NCI-H446 treated with DMSO at 0.1 percent for 48 hours (cell line): Measurements from ENCODE around the gene CREBBP.

Source experiments
- DNase-seq: peaks from one replicate; lab custom pipeline; 2025; lab: John Stamatoyannopoulos, UW

Gene CREBBP

DNA sequence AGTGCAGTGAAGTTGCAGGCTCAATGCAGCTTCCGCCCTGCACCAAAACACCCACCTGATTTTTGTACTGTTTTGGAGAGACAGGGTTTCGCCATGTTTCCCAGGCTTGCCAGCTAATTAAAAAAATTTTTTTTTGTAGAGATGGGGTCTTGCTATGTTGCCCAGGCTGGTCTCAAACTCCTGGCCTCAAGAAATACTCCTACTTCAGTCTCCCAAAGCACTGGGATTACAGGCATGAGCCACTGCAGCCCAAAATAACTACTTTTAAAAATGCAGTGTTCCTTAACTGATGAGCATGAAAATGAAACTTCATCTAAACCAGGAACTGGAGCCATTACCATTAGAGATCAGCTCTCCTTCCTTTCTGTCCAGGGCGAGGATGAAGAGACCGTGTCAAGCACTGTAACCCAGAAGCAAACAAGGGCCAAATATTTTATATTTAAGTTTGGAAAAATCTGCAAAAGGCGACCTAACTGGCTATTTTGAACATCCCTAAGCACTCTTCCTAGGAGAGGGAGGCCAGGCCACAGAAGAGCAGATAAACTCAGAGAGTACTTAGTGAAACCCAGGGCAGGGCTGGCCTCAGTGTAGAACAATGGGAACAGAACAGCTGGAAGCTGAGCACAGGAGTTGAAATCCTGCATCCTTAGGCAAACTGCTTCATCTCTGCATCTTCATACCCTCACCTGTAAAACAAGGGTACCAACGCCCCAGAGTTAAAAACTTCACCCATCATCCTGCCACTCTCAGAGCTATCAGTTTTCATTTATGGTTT, 24.0 kb downstream of the CREBBP start:
- no peak for DNase-seq

DNA sequence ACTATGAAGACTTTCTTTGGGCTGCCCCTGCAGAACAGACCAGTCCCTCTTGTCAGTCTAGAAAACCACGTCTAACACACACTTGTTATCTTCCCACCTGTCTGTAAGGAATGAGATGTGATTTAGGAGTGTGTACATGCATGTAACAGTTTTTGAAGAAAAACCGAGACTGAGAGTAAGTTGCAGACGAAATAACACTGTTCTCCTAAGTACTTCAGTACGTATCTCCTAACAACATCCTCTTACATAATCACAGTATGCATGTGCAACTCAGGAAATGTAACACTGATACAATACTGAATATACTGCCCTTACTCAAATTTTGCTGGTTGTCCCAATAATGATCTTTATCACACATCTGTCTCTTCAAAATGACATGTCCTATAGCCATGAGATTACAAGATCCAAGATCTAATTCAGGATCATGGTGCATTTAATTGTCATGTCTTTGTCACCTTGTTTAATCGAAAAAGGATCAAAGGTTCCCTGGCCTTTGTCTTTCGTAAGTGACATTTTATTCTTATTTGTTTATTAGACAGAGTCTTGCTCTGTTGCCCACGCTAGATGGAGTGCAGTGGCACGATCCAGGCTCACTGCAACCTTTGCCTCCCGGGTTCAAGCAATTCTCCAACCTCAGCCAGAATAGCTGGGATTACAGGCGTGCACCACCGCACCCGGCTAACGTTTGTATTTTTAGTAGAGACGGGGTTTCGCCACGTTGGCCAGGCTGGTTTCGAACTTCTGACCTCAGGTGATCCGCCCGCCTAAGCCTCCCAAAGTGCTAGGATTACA, 25.6 kb downstream of the CREBBP start:
- no peak for DNase-seq

- DNase-seq: no peak
Measured at GRCh38 chr16:3850544-3850899, 30.0 kb downstream of the CREBBP start.

GRCh38 chr16:3849751-3850543, 30.6 kb downstream of the CREBBP start:
- no peak for DNase-seq

DNA sequence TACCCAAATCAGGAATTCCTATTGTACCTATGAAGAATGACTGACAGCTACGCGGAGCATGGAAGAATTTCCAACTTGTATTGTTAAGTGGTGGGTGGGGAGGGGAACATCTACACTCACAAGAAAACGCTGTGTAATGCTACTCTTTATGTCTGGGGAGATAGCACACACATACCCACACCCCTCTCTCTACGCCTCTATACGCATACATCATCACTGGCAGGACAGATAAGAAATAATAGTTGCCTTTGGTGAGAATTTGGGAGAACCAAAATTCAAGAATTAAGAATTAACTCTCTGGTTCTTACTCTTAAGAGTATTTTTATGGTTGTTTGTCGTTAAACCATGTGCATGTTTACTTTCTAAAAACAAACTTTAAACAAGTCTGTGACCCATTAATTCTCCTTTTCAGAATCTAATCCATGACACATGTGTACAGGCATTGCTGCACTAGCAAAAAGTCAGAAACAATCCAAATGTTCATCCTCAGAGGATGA, 33.9 kb downstream of the CREBBP start:
- no peak for DNase-seq

DNA sequence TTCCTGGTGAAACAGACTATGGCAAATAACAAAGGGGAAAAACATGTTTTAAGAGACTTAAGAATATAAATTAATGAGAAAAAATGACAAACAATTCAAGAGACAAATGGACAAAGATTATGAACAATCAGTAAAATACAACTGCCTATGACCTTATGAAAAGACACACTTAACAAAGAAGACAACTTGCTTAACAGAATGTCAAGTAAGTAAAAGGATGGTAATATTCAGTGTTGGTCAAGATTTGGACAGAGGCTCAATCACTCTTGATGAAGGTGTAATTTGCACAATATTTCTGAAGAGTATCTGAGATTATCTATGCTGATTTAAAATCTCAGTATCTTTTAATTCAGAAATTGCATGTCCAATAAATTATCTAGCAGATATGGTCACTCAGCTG, 34.4 kb downstream of the CREBBP start:
- no peak for DNase-seq

- DNase-seq: no peak
Measured at GRCh38 chr16:3842994-3843393, 37.5 kb downstream of the CREBBP start.

DNA sequence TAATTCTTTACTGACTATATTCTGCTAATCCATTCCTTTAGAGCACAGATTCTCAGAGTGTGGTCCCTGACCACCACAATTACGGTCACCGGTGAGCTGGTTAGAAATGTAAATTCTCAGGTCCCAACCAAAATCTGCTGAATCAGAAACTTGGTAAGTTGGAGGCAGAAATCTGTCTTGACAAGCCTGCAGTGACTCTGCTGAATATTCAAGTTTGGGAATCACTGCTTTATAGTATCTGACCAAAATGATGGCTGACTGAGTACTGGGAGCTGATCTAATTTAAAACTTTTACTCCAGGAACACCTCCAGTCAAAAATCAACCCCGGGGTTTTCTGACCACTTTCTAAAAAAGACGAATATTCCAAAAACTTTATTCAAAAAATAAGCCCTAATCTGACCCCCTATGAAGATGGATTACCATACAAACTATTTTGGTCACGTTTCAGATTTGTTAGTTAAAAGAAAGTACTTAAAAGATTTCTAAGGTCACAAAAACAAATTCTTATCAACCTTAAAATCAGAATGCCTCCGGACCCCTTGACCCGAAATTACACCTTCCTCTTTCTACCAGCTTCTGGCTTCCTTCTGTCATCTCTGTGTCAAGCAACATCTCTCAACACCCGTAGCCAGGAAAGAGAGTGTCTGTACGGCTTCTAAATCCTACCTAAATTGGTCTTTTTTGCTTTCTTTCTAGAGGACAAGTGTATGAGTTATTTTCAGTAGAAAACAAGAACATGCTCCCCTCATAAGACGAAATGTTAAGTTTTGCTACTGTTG, 38.6 kb downstream of the CREBBP start:
- DNase-seq: no peak

GRCh38 chr16:3839402-3840184, 40.9 kb downstream of the CREBBP start:
- DNase-seq: no peak

DNA sequence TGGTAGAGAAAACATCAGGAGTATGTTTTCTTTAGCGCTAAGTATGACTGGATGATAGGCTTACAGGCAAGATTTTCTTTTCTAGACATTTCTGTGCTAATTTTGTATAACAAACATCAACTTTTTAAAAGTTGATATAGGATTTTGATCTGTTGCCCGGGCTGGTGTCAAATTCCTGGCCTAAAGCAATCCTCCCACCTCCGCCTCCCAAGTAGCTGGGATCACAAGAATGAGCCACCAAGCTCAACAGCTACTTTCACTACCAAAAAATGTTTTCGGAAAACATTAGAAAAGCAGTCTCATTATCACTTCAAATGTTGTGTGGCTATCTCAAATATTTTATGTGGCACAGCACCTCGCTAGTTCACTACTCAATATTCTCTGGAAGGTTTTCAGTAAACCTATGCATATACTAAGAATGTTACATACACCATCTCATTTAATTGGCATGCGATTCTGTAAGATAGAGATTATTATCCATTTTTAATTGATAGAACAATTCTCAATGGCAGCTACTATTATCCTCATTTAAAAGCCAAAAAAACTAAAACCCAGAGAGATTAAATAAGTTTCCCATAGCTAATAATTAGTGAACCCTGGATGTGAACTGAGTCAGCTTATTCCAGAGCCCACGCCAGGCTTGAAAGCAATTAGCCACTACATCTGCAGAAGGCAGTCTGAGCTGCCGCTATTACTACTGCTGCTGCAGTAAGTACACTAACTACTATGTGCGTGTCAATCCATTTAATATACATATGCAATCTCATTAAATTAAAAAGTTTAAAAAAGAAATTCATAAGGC, 41.7 kb downstream of the CREBBP start:
- no peak for DNase-seq

GRCh38 chr16:3837851-3838586, 42.5 kb downstream of the CREBBP start:
- no peak for DNase-seq

GRCh38 chr16:3836641-3837040, 43.9 kb downstream of the CREBBP start:
- DNase-seq: no peak

GRCh38 chr16:3835089-3835602, 45.4 kb downstream of the CREBBP start:
- DNase-seq: no peak

- no peak for DNase-seq
Measured at GRCh38 chr16:3832668-3833067, 47.8 kb downstream of the CREBBP start.

GRCh38 chr16:3830625-3831254, 49.8 kb downstream of the CREBBP start:
- DNase-seq: no peak

DNA sequence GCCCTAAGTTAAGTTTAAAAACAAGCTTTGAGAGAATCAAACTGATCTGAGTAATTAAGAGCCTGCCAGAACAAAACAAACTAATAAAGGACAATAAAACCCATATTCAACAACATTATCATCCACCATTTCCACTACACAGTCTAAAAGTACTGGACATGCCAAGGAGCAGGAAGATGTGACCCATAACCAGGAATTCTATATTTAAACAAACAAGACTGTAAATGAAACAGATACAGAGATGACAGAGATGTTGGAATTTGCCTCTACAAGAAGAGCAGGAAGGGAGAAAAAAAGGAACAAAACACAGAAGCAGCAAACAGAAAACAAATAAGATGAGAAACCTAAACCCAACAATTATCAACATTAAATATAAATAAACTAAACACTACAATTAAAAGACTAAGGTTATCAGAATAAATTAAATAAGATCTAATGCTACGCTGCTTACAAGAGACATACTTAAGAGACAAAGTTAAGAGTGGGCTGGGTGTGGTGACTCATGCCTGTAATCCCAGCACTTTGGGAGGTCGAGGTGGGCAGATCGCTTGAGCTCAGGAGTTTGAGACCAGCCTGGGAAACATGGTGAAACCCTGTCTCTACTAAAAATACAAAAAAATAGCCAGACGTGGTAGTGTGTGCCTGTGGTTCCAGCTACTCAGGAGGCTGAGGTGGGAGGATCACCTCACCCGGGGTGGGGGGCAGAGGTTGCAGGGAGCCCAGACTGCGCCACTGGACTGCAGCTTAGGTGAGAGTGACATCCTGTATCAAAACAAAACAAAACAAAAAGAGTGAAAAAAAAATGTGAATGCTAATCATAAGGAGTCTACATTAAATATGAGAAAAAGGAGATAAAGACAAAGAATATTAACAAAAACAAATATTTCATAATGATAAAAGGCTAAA, 50.6 kb downstream of the CREBBP start:
- no peak for DNase-seq

GRCh38 chr16:3825940-3826339, 54.6 kb downstream of the CREBBP start:
- no peak for DNase-seq

DNA sequence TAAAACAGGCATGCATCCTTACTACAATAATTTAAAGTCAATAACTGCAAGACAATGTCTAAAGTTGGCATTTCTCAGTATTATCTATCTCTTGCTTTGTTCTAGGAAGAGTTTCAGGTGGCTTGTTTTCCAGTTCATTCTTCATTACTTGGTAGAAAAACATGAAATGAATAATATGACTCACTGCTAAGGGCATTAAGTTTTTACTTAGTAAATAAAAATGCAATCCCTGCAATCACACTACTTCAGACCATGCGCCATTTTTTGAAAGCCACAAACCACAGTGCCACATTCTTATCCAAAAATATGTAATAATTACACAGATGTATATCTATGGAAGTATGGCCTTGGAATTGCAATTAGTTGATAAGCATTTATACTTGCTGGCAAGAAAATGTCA, 55.4 kb downstream of the CREBBP start:
- DNase-seq: no peak
